Measurements from ENCODE around the gene IL11RA.
A peak's percentile ranks its signal among the peaks of the same experiment; 100 is the strongest.

Gene IL11RA

GRCh38 chr9:34687276-34688030 is 35.5 kb downstream of the IL11RA start:
- DNase-seq = no peak

- DNase-seq = no peak
Measured at GRCh38 chr9:34688329-34689115, 36.5 kb downstream of the IL11RA start.

GRCh38 chr9:34689116-34689470 is 37.1 kb downstream of the IL11RA start:
- DNase-seq = no peak

- no peak for DNase-seq
Measured at GRCh38 chr9:34689512-34689911, 37.5 kb downstream of the IL11RA start.

GRCh38 chr9:34690983-34691935 is 39.3 kb downstream of the IL11RA start, which contains the start of gene CCL19:
Gene CCL19 (minus strand): TSS chr9:34691276. CDS start chr9:34691139, 137 bp downstream.
- no peak for DNase-seq

- DNase-seq = no peak
Measured at GRCh38 chr9:34691936-34692315, 39.9 kb downstream of the IL11RA start.

- no peak for DNase-seq
Measured at GRCh38 chr9:34693560-34693959, 41.6 kb downstream of the IL11RA start.

- no peak for DNase-seq
Measured at GRCh38 chr9:34694811-34695210, 42.8 kb downstream of the IL11RA start.

- peak; percentile 55 for DNase-seq
Measured at GRCh38 chr9:34701023-34701768, 49.2 kb downstream of the IL11RA start.

- peak; percentile 68 for DNase-seq
Measured at GRCh38 chr9:34701769-34702736, 50.1 kb downstream of the IL11RA start.

- no peak for DNase-seq
Measured at GRCh38 chr9:34707130-34707529, 55.1 kb downstream of the IL11RA start.

GRCh38 chr9:34709196-34709978 is 57.4 kb downstream of the IL11RA start:
- DNase-seq = no peak

- no peak for DNase-seq
Measured at GRCh38 chr9:34710023-34710422, 58.0 kb downstream of the IL11RA start, which contains the start of gene CCL21. Gene CCL21 (minus strand): TSS chr9:34710136. CDS start chr9:34710066, 70 bp downstream.

Measured in fibroblast of skin of right quadriceps (primary cell).